Activated T-cell treated with anti-CD3 and anti-CD28 coated beads, Interleukin-2, amount 50 U/mL, for 72 hours (primary cell): ENCODE measurements around the gene BPIFB3. TPM values are rescaled to one million over a fixed set of nuclear protein-coding genes. Genes with fewer than 3 reads are reported as not detected.

ENCODE experiments used
- ATAC-seq, 2 donors: fragments of 150-1000 bp; cut with Tn5 transposase; replicated peaks in 1 of 2; 2 replicates each; pipeline ENCODE4 v1.10.0; 2021; ENCODE audit warnings: moderate library complexity in 2 of 2, mild to moderate bottlenecking in 1 of 2
- DNase-seq, 2 donors: peaks; one replicate each; pipeline ENCODE4 v3.0.0; 2021 to 2022; ENCODE audit warnings: mixed read lengths in 1 of 2
- H3K27ac Mint-ChIP-seq: one replicate; pipeline ENCODE4 v1.8.0; 2022; ENCODE audit warnings: mild to moderate bottlenecking, moderate library complexity, mixed read lengths
- H3K27me3 Mint-ChIP-seq: one replicate; pipeline ENCODE4 v1.8.0; 2022; ENCODE audit warnings: low read depth, mixed read lengths
- H3K36me3 Mint-ChIP-seq, 2 donors: one replicate each; pipeline ENCODE4 v1.8.0; 2022; ENCODE audit warnings: mixed read lengths in 2 of 2, mild to moderate bottlenecking in 1 of 2; ENCODE audit not compliant: insufficient read depth in 2 of 2
- H3K4me1 Mint-ChIP-seq: one replicate; pipeline ENCODE4 v1.8.0; 2022; ENCODE audit warnings: low read depth, mixed read lengths
- H3K4me3 Mint-ChIP-seq, 2 donors: one replicate each; pipeline ENCODE4 v1.8.0; 2022; ENCODE audit warnings: mild to moderate bottlenecking in 2 of 2, mixed read lengths in 2 of 2, moderate library complexity in 2 of 2
- H3K9me3 Mint-ChIP-seq, 2 donors: one replicate each; pipeline ENCODE4 v1.8.0; 2022; ENCODE audit warnings: mixed read lengths in 2 of 2
- total RNA-seq, 2 donors: library from RNA; stranded (reverse); gene quantifications; one replicate each; pipeline ENCODE4 v1.2.3, GENCODE V29; 2022

BPIFB3 gene
- total RNA-seq, 2 donors from 2014 or later: not detected

GRCh38 chr20:33010674-33011449, 42.8 kb upstream of the BPIFB3 start:
- H3K9me3 Mint-ChIP-seq: no peaks in the 10 kb centered on the region
- no peaks in the 10 kb centered on the region for H3K36me3 Mint-ChIP-seq
- no peak overlapping the region for H3K27ac Mint-ChIP-seq
- H3K4me3 Mint-ChIP-seq: no peak overlapping the region
- no peaks in the 10 kb centered on the region for H3K27me3 Mint-ChIP-seq
- ATAC-seq (no peak), DNase-seq (no peak)
- peaks cover 3% of the 10 kb centered on the region for H3K4me1 Mint-ChIP-seq

GRCh38 chr20:33012327-33013189, 41.1 kb upstream of the BPIFB3 start:
- no peak overlapping the region for H3K27ac Mint-ChIP-seq
- H3K4me1 Mint-ChIP-seq: peaks cover 3% of the 10 kb centered on the region
- no peak overlapping the region for H3K4me3 Mint-ChIP-seq
- DNase-seq: no peak
- no peaks in the 10 kb centered on the region for H3K9me3 Mint-ChIP-seq
- ATAC-seq: no peak
- H3K27me3 Mint-ChIP-seq: no peaks in the 10 kb centered on the region
- no peaks in the 10 kb centered on the region for H3K36me3 Mint-ChIP-seq

GRCh38 chr20:33013701-33014326, 39.9 kb upstream of the BPIFB3 start:
- Mint-ChIP-seq H3K4me3 (no peak overlapping the region), H3K4me1 (peaks cover 3% of the 10 kb centered on the region), H3K27ac (no peak overlapping the region), H3K36me3 (no peaks in the 10 kb centered on the region), H3K27me3 (no peaks in the 10 kb centered on the region), H3K9me3 (no peaks in the 10 kb centered on the region)
- DNase-seq (no peak), ATAC-seq (no peak)

- Mint-ChIP-seq H3K27ac (no peak overlapping the region), H3K4me1 (peaks cover 3% of the 10 kb centered on the region), H3K36me3 (no peaks in the 10 kb centered on the region), H3K4me3 (no peak overlapping the region), H3K9me3 (no peaks in the 10 kb centered on the region), H3K27me3 (no peaks in the 10 kb centered on the region)
- DNase-seq (no peak), ATAC-seq (no peak)
Measured at GRCh38 chr20:33014336-33015113, 39.2 kb upstream of the BPIFB3 start.

GRCh38 chr20:33015114-33015484, 38.6 kb upstream of the BPIFB3 start:
- H3K36me3 Mint-ChIP-seq: no peaks in the 10 kb centered on the region
- H3K27ac Mint-ChIP-seq: no peak overlapping the region
- H3K27me3 Mint-ChIP-seq: no peaks in the 10 kb centered on the region
- ATAC-seq (no peak), DNase-seq (no peak)
- H3K4me3 Mint-ChIP-seq: no peak overlapping the region
- H3K4me1 Mint-ChIP-seq: peaks cover 3% of the 10 kb centered on the region
- H3K9me3 Mint-ChIP-seq: no peaks in the 10 kb centered on the region

- peaks cover 3% of the 10 kb centered on the region for H3K4me1 Mint-ChIP-seq
- H3K4me3 Mint-ChIP-seq: no peak overlapping the region
- no peak overlapping the region for H3K27ac Mint-ChIP-seq
- H3K9me3 Mint-ChIP-seq: no peaks in the 10 kb centered on the region
- DNase-seq (no peak), ATAC-seq (no peak)
- no peaks in the 10 kb centered on the region for H3K36me3 Mint-ChIP-seq
- H3K27me3 Mint-ChIP-seq: no peaks in the 10 kb centered on the region
Measured at GRCh38 chr20:33015700-33016580, 37.8 kb upstream of the BPIFB3 start.

GRCh38 chr20:33016581-33017109, 37.1 kb upstream of the BPIFB3 start:
- no peak for DNase-seq
- H3K27me3 Mint-ChIP-seq: no peaks in the 10 kb centered on the region
- H3K27ac Mint-ChIP-seq: no peak overlapping the region

GRCh38 chr20:33017542-33017941, 36.2 kb upstream of the BPIFB3 start:
- H3K4me1 Mint-ChIP-seq: peaks cover 3% of the 10 kb centered on the region
- no peak overlapping the region for H3K27ac Mint-ChIP-seq
- DNase-seq (no peak), ATAC-seq (no peak)
- no peaks in the 10 kb centered on the region for H3K9me3 Mint-ChIP-seq
- no peak overlapping the region for H3K4me3 Mint-ChIP-seq
- no peaks in the 10 kb centered on the region for H3K36me3 Mint-ChIP-seq
- H3K27me3 Mint-ChIP-seq: no peaks in the 10 kb centered on the region

More at GRCh38 chr20:33016581-33017109, 37.1 kb upstream of the BPIFB3 start:
- H3K9me3 Mint-ChIP-seq: no peaks in the 10 kb centered on the region
- no peak for ATAC-seq
- H3K36me3 Mint-ChIP-seq: no peaks in the 10 kb centered on the region
- H3K4me1 Mint-ChIP-seq: peaks cover 3% of the 10 kb centered on the region
- no peak overlapping the region for H3K4me3 Mint-ChIP-seq

GRCh38 chr20:33018169-33018931, 35.4 kb upstream of the BPIFB3 start:
- H3K36me3 Mint-ChIP-seq: no peaks in the 10 kb centered on the region

GRCh38 chr20:33019465-33020277, 34.0 kb upstream of the BPIFB3 start:
- Mint-ChIP-seq H3K27ac (no peak overlapping the region), H3K9me3 (no peaks in the 10 kb centered on the region)
- no peak for DNase-seq

More at GRCh38 chr20:33018169-33018931, 35.4 kb upstream of the BPIFB3 start:
- Mint-ChIP-seq H3K27me3 (no peaks in the 10 kb centered on the region), H3K4me1 (peaks cover 3% of the 10 kb centered on the region), H3K9me3 (no peaks in the 10 kb centered on the region), H3K4me3 (no peak overlapping the region), H3K27ac (no peak overlapping the region)
- ATAC-seq (no peak), DNase-seq (no peak)

More at GRCh38 chr20:33019465-33020277, 34.0 kb upstream of the BPIFB3 start:
- no peak for ATAC-seq
- H3K4me3 Mint-ChIP-seq: no peak overlapping the region
- no peaks in the 10 kb centered on the region for H3K27me3 Mint-ChIP-seq
- H3K4me1 Mint-ChIP-seq: peaks cover 1% of the 10 kb centered on the region
- no peaks in the 10 kb centered on the region for H3K36me3 Mint-ChIP-seq
